ENCODE measurements around the gene BCL2L14.

DNA sequence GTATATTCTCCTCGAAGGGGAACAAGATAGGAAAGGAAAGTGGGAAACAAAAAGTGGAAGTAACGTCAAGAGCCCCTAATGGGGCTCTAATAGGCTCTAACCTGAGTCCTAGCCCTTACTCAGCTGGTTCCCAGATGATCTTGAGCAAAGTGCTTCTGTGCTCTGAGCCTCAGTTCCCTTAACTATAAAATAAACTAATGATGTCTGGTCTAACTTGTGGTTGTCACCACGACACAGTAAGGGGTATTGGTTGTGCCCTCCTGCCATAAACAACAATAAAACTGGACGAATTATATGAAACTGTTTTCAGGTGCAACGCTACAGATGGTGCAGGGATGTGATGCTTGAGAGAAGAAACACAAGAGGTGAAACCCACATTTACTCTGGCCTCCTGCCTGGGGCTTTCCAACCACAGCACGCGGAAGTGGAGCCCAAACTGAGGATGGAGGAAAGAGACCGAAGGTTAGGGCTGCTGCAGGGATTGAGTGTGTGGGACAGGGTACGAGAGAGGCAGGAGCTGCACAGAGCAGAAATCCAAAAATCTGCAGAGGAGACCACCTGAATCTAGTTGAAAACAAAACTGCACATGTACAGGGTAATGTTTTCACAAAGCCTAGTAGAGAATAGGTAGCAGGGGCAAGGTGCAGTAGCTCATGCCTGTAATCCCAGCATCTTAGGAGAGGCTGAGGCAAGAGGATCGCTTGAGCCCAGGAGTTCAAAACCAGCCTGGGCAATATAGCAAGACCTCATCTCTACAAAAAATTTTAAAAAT, 45.6 kb upstream of the BCL2L14 start:
- no peak for TF ChIP-seq EP300 (IDR thresholded peaks at IDR 0.05)
- TF ChIP-seq POLR2AphosphoS5 (IDR thresholded peaks at IDR 0.05), result no peak
- TF ChIP-seq POLR2A (IDR thresholded peaks at IDR 0.05), result no peak
- TF ChIP-seq, protein P1, sequence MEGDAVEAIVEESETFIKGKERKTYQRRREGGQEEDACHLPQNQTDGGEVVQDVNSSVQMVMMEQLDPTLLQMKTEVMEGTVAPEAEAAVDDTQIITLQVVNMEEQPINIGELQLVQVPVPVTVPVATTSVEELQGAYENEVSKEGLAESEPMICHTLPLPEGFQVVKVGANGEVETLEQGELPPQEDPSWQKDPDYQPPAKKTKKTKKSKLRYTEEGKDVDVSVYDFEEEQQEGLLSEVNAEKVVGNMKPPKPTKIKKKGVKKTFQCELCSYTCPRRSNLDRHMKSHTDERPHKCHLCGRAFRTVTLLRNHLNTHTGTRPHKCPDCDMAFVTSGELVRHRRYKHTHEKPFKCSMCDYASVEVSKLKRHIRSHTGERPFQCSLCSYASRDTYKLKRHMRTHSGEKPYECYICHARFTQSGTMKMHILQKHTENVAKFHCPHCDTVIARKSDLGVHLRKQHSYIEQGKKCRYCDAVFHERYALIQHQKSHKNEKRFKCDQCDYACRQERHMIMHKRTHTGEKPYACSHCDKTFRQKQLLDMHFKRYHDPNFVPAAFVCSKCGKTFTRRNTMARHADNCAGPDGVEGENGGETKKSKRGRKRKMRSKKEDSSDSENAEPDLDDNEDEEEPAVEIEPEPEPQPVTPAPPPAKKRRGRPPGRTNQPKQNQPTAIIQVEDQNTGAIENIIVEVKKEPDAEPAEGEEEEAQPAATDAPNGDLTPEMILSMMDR (IDR thresholded peaks at IDR 0.05), result no peak

Measured in suprapubic skin (tissue), 4 donors.